Measurements from ENCODE around the gene TUBGCP2.
A peak's percentile ranks its signal among the peaks of the same experiment; 100 is the strongest.

Gene TUBGCP2

GRCh38 chr10:133308421-133309099 lies at the start of gene TUBGCP2, which contains the start of gene ZNF511:
Gene TUBGCP2, minus strand, starts transcription at chr10:133308872. Its CDS starts 5,931 bp downstream, at chr10:133302941.
Gene ZNF511, plus strand, starts transcription at chr10:133308914. Its CDS starts 30 bp downstream, at chr10:133308944.
- peak; percentile 26 for DNase-seq

- DNase-seq: no peak
These were observed 48.9 kb upstream of the TUBGCP2 start, which contains the start of gene FUOM for GRCh38 chr10:133357285-133358161. Gene FUOM, minus strand, starts transcription at chr10:133358019. Its CDS starts 12 bp downstream, at chr10:133358007.

GRCh38 chr10:133356549-133357284 lies 48.0 kb upstream of the TUBGCP2 start:
- DNase-seq: no peak

- DNase-seq: no peak
These were observed 47.3 kb upstream of the TUBGCP2 start for GRCh38 chr10:133355991-133356390.

- no peak for DNase-seq
These were observed 46.6 kb upstream of the TUBGCP2 start for GRCh38 chr10:133355266-133355665.

- no peak for DNase-seq
These were observed 46.1 kb upstream of the TUBGCP2 start for GRCh38 chr10:133354672-133355240.

GRCh38 chr10:133353988-133354605 lies 45.4 kb upstream of the TUBGCP2 start:
- DNase-seq: no peak

GRCh38 chr10:133353202-133353959 lies 44.7 kb upstream of the TUBGCP2 start:
- DNase-seq: no peak

GRCh38 chr10:133351408-133352318 lies 43.0 kb upstream of the TUBGCP2 start:
- DNase-seq: no peak

GRCh38 chr10:133350950-133351329 lies 42.3 kb upstream of the TUBGCP2 start:
- no peak for DNase-seq

- DNase-seq: no peak
These were observed 41.7 kb upstream of the TUBGCP2 start for GRCh38 chr10:133350283-133350949.

- no peak for DNase-seq
These were observed 40.9 kb upstream of the TUBGCP2 start for GRCh38 chr10:133349577-133350011.

- no peak for DNase-seq
These were observed 40.5 kb upstream of the TUBGCP2 start for GRCh38 chr10:133349160-133349568.

GRCh38 chr10:133347710-133348517 lies 39.2 kb upstream of the TUBGCP2 start:
- DNase-seq: no peak

GRCh38 chr10:133346413-133346812 lies 37.7 kb upstream of the TUBGCP2 start:
- no peak for DNase-seq

GRCh38 chr10:133344236-133344635 lies 35.6 kb upstream of the TUBGCP2 start:
- DNase-seq: no peak

GRCh38 chr10:133343558-133343957 lies 34.9 kb upstream of the TUBGCP2 start:
- no peak for DNase-seq

- no peak for DNase-seq
These were observed 34.3 kb upstream of the TUBGCP2 start for GRCh38 chr10:133342942-133343341.

GRCh38 chr10:133341983-133342382 lies 33.3 kb upstream of the TUBGCP2 start:
- no peak for DNase-seq

Data from NCI-H2029 (cell line).